Measurements from ENCODE around the gene C1orf159.

C1orf159 gene

DNA sequence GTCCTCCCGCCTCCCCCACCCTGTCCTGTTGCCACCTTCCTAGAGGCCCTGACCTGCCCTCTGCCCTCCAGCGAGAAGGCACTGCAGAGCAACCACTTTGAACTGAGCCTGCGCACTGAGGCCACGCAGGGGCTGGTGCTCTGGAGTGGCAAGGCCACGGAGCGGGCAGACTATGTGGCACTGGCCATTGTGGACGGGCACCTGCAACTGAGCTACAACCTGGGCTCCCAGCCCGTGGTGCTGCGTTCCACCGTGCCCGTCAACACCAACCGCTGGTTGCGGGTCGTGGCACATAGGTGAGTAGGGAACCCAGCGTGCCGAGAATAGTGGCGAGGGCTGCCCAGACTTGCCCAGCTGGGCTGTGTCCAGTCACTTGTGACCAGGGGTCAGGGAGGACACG is 62.2 kb downstream of the C1orf159 start:
- ChIA-PET CTCF (interaction anchor here (2.5 kb wide), 1 partner anchor 10 kb away, joined by 14 read pairs; no protein-coding TSS in a partner anchor), POLR2A (no interaction called here)
- TF ChIP-seq CTCF (IDR thresholded peaks at IDR 0.05; ENCODE audit: control extremely low read depth, extremely low read depth, low read depth, missing control alignments), result no peak
- no peak for DNase-seq (ENCODE audit: extremely low spot score)

GRCh38 chr1:1053022-1053421 is 62.9 kb downstream of the C1orf159 start:
- TF ChIP-seq CTCF (IDR thresholded peaks at IDR 0.05; ENCODE audit: control extremely low read depth, extremely low read depth, low read depth, missing control alignments), result no peak
- POLR2A ChIA-PET, result no interaction called here
- CTCF ChIA-PET, result no interaction called here
- no peak for DNase-seq (ENCODE audit: extremely low spot score)

- no peak for DNase-seq (ENCODE audit: extremely low spot score)
- TF ChIP-seq CTCF (IDR thresholded peaks at IDR 0.05; ENCODE audit: control extremely low read depth, extremely low read depth, low read depth, missing control alignments), result no peak
- ChIA-PET CTCF (no interaction called here), POLR2A (no interaction called here)
These were observed 63.7 kb downstream of the C1orf159 start for GRCh38 chr1:1052003-1052840.

DNA sequence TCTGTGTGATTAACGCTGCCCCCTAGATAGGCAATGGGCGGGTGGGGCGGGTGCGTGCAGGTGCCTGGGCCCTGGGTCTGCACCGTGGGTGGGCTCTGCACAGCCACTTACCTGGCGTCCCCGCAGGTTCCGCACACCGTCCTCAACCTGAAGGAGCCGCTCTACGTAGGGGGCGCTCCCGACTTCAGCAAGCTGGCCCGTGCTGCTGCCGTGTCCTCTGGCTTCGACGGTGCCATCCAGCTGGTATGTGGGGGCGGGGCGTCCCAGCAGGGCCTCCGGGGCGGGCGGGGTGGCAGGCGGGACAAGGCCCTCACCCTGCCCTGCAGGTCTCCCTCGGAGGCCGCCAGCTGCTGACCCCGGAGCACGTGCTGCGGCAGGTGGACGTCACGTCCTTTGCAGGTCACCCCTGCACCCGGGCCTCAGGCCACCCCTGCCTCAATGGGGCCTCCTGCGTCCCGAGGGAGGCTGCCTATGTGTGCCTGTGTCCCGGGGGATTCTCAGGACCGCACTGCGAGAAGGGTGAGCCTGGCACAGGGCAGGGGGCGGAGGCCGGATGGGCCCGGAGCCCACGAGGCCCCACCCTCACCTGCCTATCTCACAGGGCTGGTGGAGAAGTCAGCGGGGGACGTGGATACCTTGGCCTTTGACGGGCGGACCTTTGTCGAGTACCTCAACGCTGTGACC is 64.6 kb downstream of the C1orf159 start:
- no peak for DNase-seq (ENCODE audit: extremely low spot score)
- ChIA-PET CTCF (interaction anchor here (1.2 to 1.4 kb wide), 2 partner anchors 9 to 13 kb away, joined by 3 to 6 read pairs; no protein-coding TSS in a partner anchor), POLR2A (no interaction called here)
- TF ChIP-seq CTCF (IDR thresholded peaks at IDR 0.05; ENCODE audit: control extremely low read depth, extremely low read depth, low read depth, missing control alignments), result no peak

GRCh38 chr1:1050577-1051052 is 65.3 kb downstream of the C1orf159 start:
- DNase-seq (ENCODE audit: extremely low spot score), result peak; percentile 71
- no peak for TF ChIP-seq CTCF (IDR thresholded peaks at IDR 0.05; ENCODE audit: control extremely low read depth, extremely low read depth, low read depth, missing control alignments)
- CTCF ChIA-PET, result interaction anchor here (1.2 to 1.4 kb wide), 2 partner anchors 10 to 13 kb away, joined by 3 to 6 read pairs; no protein-coding TSS in a partner anchor
- POLR2A ChIA-PET, result no interaction called here

DNA sequence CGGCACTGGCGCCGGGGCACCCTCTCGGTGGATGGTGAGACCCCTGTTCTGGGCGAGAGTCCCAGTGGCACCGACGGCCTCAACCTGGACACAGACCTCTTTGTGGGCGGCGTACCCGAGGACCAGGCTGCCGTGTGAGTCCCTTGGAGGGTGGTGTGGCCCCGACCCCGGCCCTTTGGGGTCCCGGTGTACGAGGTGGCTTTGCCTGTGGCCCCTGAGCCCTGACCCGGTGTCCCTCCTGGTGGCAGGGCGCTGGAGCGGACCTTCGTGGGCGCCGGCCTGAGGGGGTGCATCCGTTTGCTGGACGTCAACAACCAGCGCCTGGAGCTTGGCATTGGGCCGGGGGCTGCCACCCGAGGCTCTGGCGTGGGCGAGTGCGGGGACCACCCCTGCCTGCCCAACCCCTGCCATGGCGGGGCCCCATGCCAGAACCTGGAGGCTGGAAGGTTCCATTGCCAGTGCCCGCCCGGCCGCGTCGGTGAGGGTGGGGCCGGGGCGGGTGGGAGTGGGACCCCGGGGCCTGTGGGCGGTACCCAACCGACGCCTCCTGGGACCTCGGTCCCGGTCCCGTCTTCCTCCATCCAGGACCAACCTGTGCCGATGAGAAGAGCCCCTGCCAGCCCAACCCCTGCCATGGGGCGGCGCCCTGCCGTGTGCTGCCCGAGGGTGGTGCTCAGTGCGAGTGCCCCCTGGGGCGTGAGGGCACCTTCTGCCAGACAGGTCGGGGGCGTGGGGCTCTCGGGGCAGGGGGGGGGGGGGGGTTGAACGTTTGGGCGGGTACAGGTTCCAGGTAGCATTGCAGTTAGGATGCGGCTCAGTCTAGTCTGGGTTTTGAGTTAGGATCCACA is 66.3 kb downstream of the C1orf159 start:
- no peak for DNase-seq (ENCODE audit: extremely low spot score)
- CTCF ChIA-PET, result interaction anchor here (1.4 to 2.1 kb wide), 2 partner anchors 15 to 17 kb away, joined by 4 read pairs; no protein-coding TSS in a partner anchor
- POLR2A ChIA-PET, result no interaction called here
- TF ChIP-seq CTCF (IDR thresholded peaks at IDR 0.05; ENCODE audit: control extremely low read depth, extremely low read depth, low read depth, missing control alignments), result no peak
